Measurements from ENCODE around the gene SLC35A2. TPM values are rescaled to one million over a fixed set of nuclear protein-coding genes. Genes with fewer than 3 reads are reported as not detected.
"Not testable (repeated sequence)": the region's sequence is repeated elsewhere in the genome, so short reads cannot be mapped to it uniquely, and the experiment has no call there.

Gene SLC35A2
- total and polyA plus RNA-seq, 3 experiments from 2014 or later, result 13.2 to 27.2 (median 27.1) TPM

- Histone ChIP-seq H3K36me3 (ENCODE audit: insufficient read depth, low read length) (no peaks in the 10 kb centered on the region), H3K27ac (ENCODE audit: low read depth, low read length) (no peak overlapping the region), H3K4me1 (ENCODE audit: insufficient read depth, low read length) (no peaks in the 10 kb centered on the region), H3K9me3 (ENCODE audit: low read length) (no peaks in the 10 kb centered on the region), H3K4me3 (ENCODE audit: low read length) (no peak overlapping the region), H3K27me3 (ENCODE audit: insufficient read depth, low read length, poor library complexity, severe bottlenecking) (no peaks in the 10 kb centered on the region)
- H3K27ac Mint-ChIP-seq, result no peak overlapping the region
- no peaks in the 10 kb centered on the region for H3K9me3 Mint-ChIP-seq
- ChIA-PET POLR2A (no interaction called here), CTCF (no interaction called here)
- peaks cover 8 to 20% of the 10 kb centered on the region in 2 donors for H3K27me3 Mint-ChIP-seq
- no peaks in the 10 kb centered on the region for H3K36me3 Mint-ChIP-seq
- no peak for DNase-seq
- H3K4me3 Mint-ChIP-seq, result no peak overlapping the region
- no peaks in the 10 kb centered on the region for H3K4me1 Mint-ChIP-seq
Observed at GRCh38 chrX:48864210-48864609, 47.2 kb downstream of the SLC35A2 start.

- Histone ChIP-seq H3K27ac (ENCODE audit: low read depth, low read length) (no peak overlapping the region), H3K4me3 (ENCODE audit: low read length) (no peak overlapping the region), H3K27me3 (ENCODE audit: insufficient read depth, low read length, poor library complexity, severe bottlenecking) (no peaks in the 10 kb centered on the region), H3K9me3 (ENCODE audit: low read length) (no peaks in the 10 kb centered on the region), H3K4me1 (ENCODE audit: insufficient read depth, low read length) (no peaks in the 10 kb centered on the region), H3K36me3 (ENCODE audit: insufficient read depth, low read length) (no peaks in the 10 kb centered on the region)
- ChIA-PET POLR2A (no interaction called here), CTCF (interaction anchor here (0.7 kb wide), 1 partner anchor 163 kb away, joined by 3 read pairs; no protein-coding TSS in a partner anchor)
- peaks cover 0 to 2% (median 0%) of the 10 kb centered on the region in 3 donors for H3K4me1 Mint-ChIP-seq
- no peaks in the 10 kb centered on the region for H3K9me3 Mint-ChIP-seq
- DNase-seq, result peak in 1 of 5 donors; percentile 21
- H3K36me3 Mint-ChIP-seq, result no peaks in the 10 kb centered on the region
- no peak overlapping the region for H3K4me3 Mint-ChIP-seq
- H3K27ac Mint-ChIP-seq, result no peak overlapping the region
- H3K27me3 Mint-ChIP-seq, result peaks cover 14 to 20% of the 10 kb centered on the region in 2 donors
Observed at GRCh38 chrX:48854898-48855297, 56.5 kb downstream of the SLC35A2 start.

GRCh38 chrX:48854121-48854804 is 57.2 kb downstream of the SLC35A2 start:
- peaks cover 14 to 20% of the 10 kb centered on the region in 2 donors for H3K27me3 Mint-ChIP-seq
- H3K36me3 Mint-ChIP-seq; H3K27ac ChIP-seq (ENCODE audit: low read depth, low read length); H3K27me3 ChIP-seq (ENCODE audit: insufficient read depth, low read length, poor library complexity, severe bottlenecking); POLR2A ChIA-PET; H3K4me3 ChIP-seq (ENCODE audit: low read length); H3K9me3 Mint-ChIP-seq; DNase-seq; H3K36me3 ChIP-seq (ENCODE audit: insufficient read depth, low read length); H3K4me3 Mint-ChIP-seq; H3K4me1 ChIP-seq (ENCODE audit: insufficient read depth, low read length); H3K9me3 ChIP-seq (ENCODE audit: low read length); H3K4me1 Mint-ChIP-seq: not testable (repeated sequence)
- CTCF ChIA-PET, result interaction anchor here (0.7 kb wide), 1 partner anchor 163 kb away, joined by 3 read pairs; no protein-coding TSS in a partner anchor
- H3K27ac Mint-ChIP-seq, result peak overlapping the region in 1 of 8 donors; percentile 48

- H3K9me3 Mint-ChIP-seq; H3K27ac ChIP-seq (ENCODE audit: low read depth, low read length); H3K4me3 Mint-ChIP-seq; H3K4me1 Mint-ChIP-seq; DNase-seq; H3K9me3 ChIP-seq (ENCODE audit: low read length); H3K4me3 ChIP-seq (ENCODE audit: low read length); H3K36me3 ChIP-seq (ENCODE audit: insufficient read depth, low read length); POLR2A ChIA-PET; H3K27me3 ChIP-seq (ENCODE audit: insufficient read depth, low read length, poor library complexity, severe bottlenecking); H3K27ac Mint-ChIP-seq; H3K4me1 ChIP-seq (ENCODE audit: insufficient read depth, low read length); H3K36me3 Mint-ChIP-seq; CTCF ChIA-PET: not testable (repeated sequence)
- H3K27me3 Mint-ChIP-seq, result peaks cover 14 to 20% of the 10 kb centered on the region in 2 donors
Observed at GRCh38 chrX:48853494-48853893, 58.0 kb downstream of the SLC35A2 start.

Other genes with a start within 250 kb of the SLC35A2 start
- 10 to 100 TPM; 81.9 to 84.0 TPM for gene WAS, start 227.8 kb downstream of the SLC35A2 start, total RNA-seq
- gene WAS, start 227.8 kb downstream of the SLC35A2 start, polyA plus RNA-seq, result 33.5 TPM
- gene SUV39H1, start 214.9 kb downstream of the SLC35A2 start, total RNA-seq, result 10 to 100 TPM; 32.1 to 33.2 TPM
- 17.2 TPM for gene SUV39H1, start 214.9 kb downstream of the SLC35A2 start, polyA plus RNA-seq
- not detected for gene GLOD5, start 149.9 kb downstream of the SLC35A2 start, total RNA-seq
- gene GLOD5, start 149.9 kb downstream of the SLC35A2 start, polyA plus RNA-seq, result not detected
- gene GATA1, start 125.1 kb downstream of the SLC35A2 start, total RNA-seq, result not detected
- gene GATA1, start 125.1 kb downstream of the SLC35A2 start, polyA plus RNA-seq, result not detected
- 10 to 100 TPM; 53.5 to 65.0 TPM for gene HDAC6, start 109.6 kb downstream of the SLC35A2 start, total RNA-seq
- gene HDAC6, start 109.6 kb downstream of the SLC35A2 start, polyA plus RNA-seq, result 25.7 TPM
- under 1 TPM in 1 of 2 experiments, not detected in 1; 0.18 TPM for gene ERAS, start 85.1 kb downstream of the SLC35A2 start, total RNA-seq
- not detected for gene ERAS, start 85.1 kb downstream of the SLC35A2 start, polyA plus RNA-seq
- gene PCSK1N, start 76.0 kb downstream of the SLC35A2 start, total RNA-seq, result 1 to 10 TPM; 2.3 to 3.2 TPM
- gene PCSK1N, start 76.0 kb downstream of the SLC35A2 start, polyA plus RNA-seq, result 11.1 TPM
- 10 to 100 TPM; 87.5 to 93.6 TPM for gene TIMM17B, start 13.9 kb downstream of the SLC35A2 start, total RNA-seq
- 68.5 TPM for gene TIMM17B, start 13.9 kb downstream of the SLC35A2 start, polyA plus RNA-seq
- 100 to 1,000 TPM; 101 to 106 TPM for gene PQBP1, start 13.7 kb downstream of the SLC35A2 start, total RNA-seq
- 83.5 TPM for gene PQBP1, start 13.7 kb downstream of the SLC35A2 start, polyA plus RNA-seq
- gene PIM2, start 7.4 kb upstream of the SLC35A2 start, total RNA-seq, result 100 to 1,000 TPM; 269 to 273 TPM
- 212 TPM for gene PIM2, start 7.4 kb upstream of the SLC35A2 start, polyA plus RNA-seq
- gene OTUD5, start 46.0 kb upstream of the SLC35A2 start, total RNA-seq, result 10 to 100 TPM; 67.3 to 69.1 TPM
- 47.5 TPM for gene OTUD5, start 46.0 kb upstream of the SLC35A2 start, polyA plus RNA-seq
- 1 to 10 TPM in 1 of 2 experiments, under 1 TPM in 1; 0.72 to 1.1 TPM for gene KCND1, start 60.2 kb upstream of the SLC35A2 start, total RNA-seq
- 0.06 TPM for gene KCND1, start 60.2 kb upstream of the SLC35A2 start, polyA plus RNA-seq
- gene GRIPAP1, start 90.6 kb upstream of the SLC35A2 start, total RNA-seq, result 10 to 100 TPM; 56.8 to 57.7 TPM
- gene GRIPAP1, start 90.6 kb upstream of the SLC35A2 start, polyA plus RNA-seq, result 21.2 TPM
- gene TFE3, start 131.7 kb upstream of the SLC35A2 start, total RNA-seq, result 10 to 100 TPM; 32.4 to 35.4 TPM
- gene TFE3, start 131.7 kb upstream of the SLC35A2 start, polyA plus RNA-seq, result 7.7 TPM
- gene CCDC120, start 147.4 kb upstream of the SLC35A2 start, total RNA-seq, result 1 to 10 TPM; 5.1 to 5.4 TPM
- gene CCDC120, start 147.4 kb upstream of the SLC35A2 start, polyA plus RNA-seq, result 1.5 TPM
- 10 to 100 TPM; 13.1 to 14.5 TPM for gene PRAF2, start 162.4 kb upstream of the SLC35A2 start, total RNA-seq
- gene PRAF2, start 162.4 kb upstream of the SLC35A2 start, polyA plus RNA-seq, result 62.6 TPM
- 10 to 100 TPM; 41.4 to 46.2 TPM for gene WDR45, start 168.2 kb upstream of the SLC35A2 start, total RNA-seq
- 56.9 TPM for gene WDR45, start 168.2 kb upstream of the SLC35A2 start, polyA plus RNA-seq
- gene GPKOW, start 212.1 kb upstream of the SLC35A2 start, total RNA-seq, result 10 to 100 TPM; 20.4 to 23.3 TPM
- gene GPKOW, start 212.1 kb upstream of the SLC35A2 start, polyA plus RNA-seq, result 31.8 TPM

Measured in CD8-positive, alpha-beta memory T cell (primary cell).